A172 (cell line): Measurements from ENCODE around the gene HADHA. TPM values are rescaled to one million over a fixed set of nuclear protein-coding genes. Genes with fewer than 3 reads are reported as not detected.

ENCODE experiments used
- DNase-seq: peaks from one replicate; pipeline ENCODE4 v3.0.0-alpha.2; 2015; ENCODE audit warnings: low spot score
- total RNA-seq: library from RNA; depleted of rRNA; stranded (reverse); fragments of >200 nt; shearing (Covaris generic); gene quantifications from 2 replicates; pipeline ENCODE4 v1.2.3, GENCODE V29; 2014

Gene HADHA
- total RNA-seq, 1 experiment from 2014 or later, result 121 TPM

- DNase-seq, result no peak
Measured at GRCh38 chr2:26191316-26192159, 52.9 kb downstream of the HADHA start.

GRCh38 chr2:26190369-26190768 lies 54.1 kb downstream of the HADHA start:
- no peak for DNase-seq

- no peak for DNase-seq
Measured at GRCh38 chr2:26189751-26190150, 54.7 kb downstream of the HADHA start.

- DNase-seq, result no peak
Measured at GRCh38 chr2:26189123-26189522, 55.3 kb downstream of the HADHA start.

GRCh38 chr2:26187537-26188104 lies 56.8 kb downstream of the HADHA start:
- DNase-seq, result no peak

GRCh38 chr2:26187114-26187513 lies 57.3 kb downstream of the HADHA start:
- DNase-seq, result no peak

GRCh38 chr2:26185954-26186770 lies 58.3 kb downstream of the HADHA start:
- DNase-seq, result no peak

GRCh38 chr2:26185304-26185928 lies 59.0 kb downstream of the HADHA start:
- DNase-seq, result no peak

GRCh38 chr2:26184555-26185303 lies 59.7 kb downstream of the HADHA start:
- no peak for DNase-seq

- DNase-seq, result no peak
Measured at GRCh38 chr2:26184121-26184520, 60.3 kb downstream of the HADHA start.

GRCh38 chr2:26182887-26183630 lies 61.4 kb downstream of the HADHA start:
- DNase-seq, result no peak

GRCh38 chr2:26182441-26182840 lies 62.0 kb downstream of the HADHA start:
- DNase-seq, result no peak

- DNase-seq, result no peak
Measured at GRCh38 chr2:26179446-26179913, 65.0 kb downstream of the HADHA start.

GRCh38 chr2:26178746-26179436 lies 65.5 kb downstream of the HADHA start:
- DNase-seq, result no peak

- no peak for DNase-seq
Measured at GRCh38 chr2:26178246-26178645, 66.2 kb downstream of the HADHA start.

- DNase-seq, result no peak
Measured at GRCh38 chr2:26177122-26177521, 67.3 kb downstream of the HADHA start.

GRCh38 chr2:26176279-26176615 lies 68.2 kb downstream of the HADHA start:
- no peak for DNase-seq

- no peak for DNase-seq
Measured at GRCh38 chr2:26175466-26176278, 68.8 kb downstream of the HADHA start.
